ENCODE data around the gene ACTRT2. TPM values are rescaled to one million over a fixed set of nuclear protein-coding genes. Genes with fewer than 3 reads are reported as not detected.

ACTRT2 gene
- not detected in 2 replicates for total RNA-seq

DNA sequence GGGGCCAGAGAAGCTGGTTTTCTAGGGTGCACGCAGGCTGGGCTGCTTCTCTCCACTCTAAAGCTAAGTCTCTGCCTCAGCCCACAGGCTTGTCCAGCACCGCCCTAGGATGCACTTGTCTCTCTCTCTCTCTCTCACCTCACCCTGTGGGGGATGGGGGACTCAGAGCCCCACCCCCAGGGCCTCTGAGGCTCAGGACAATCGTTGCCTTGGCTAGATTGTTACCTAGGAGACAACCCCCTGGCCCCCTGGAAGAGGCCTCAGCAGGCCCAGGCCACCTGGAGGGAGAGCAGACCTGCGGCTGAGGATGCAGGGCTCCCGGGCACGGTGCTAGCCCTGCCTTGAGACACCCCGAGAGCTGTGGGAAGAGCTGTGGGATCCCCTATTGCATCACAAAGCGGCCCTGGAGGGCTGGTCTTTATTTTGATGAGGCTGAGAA is at the start of gene ACTRT2:
ACTRT2 (plus strand) TSS at position 235 of the 439 bp plus-strand sequence. CDS start 220 bp downstream, outside the sequence.
- no peak for DNase-seq (ENCODE audit: extremely low read depth, low read depth, low spot score)

- no peak for DNase-seq (ENCODE audit: extremely low read depth, low read depth, low spot score)
Measured at GRCh38 chr1:2971609-2972008, 49.7 kb upstream of the ACTRT2 start.

DNA sequence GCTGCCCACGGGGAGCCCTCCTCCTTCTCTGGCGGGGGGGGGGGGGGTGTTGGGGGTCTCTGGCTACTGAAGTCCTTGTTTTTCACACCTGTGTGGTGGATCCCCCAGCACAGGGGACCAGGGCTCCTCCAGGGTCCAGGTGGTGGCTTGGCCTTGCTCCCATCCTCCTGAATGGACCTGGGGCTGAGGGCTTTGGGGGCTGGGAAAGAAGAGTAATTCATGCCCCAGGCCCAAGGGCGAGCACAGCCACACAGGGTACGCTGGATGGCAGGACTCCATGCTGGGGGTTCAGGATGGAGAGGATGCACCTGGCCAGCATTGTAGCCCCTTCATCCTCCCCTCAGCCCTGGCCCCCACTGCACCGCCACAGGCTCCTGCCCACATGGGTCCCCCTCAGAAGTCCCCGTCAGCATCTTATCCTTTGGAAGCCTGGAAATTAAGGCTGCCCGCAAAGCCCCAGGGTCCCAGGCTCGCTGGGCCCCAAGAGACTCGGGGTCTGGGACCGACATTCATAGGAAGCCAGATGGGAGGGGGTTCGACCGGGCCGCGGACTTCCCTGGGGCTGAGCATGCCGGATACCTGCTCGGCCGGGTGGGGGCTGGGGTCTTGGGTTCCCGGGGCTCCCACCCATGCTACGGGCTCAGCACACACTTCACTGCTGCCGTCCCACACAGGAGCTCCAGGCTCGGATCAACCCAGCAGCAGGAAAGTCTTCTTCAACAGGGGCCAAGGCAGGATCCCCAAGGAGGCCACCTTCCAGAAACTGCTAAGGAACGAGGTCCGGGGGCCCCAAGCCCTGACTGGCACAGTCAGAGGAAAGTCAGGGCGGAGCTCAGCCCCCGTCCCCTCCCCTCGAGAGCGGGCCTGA is 49.0 kb upstream of the ACTRT2 start:
- no peak for DNase-seq (ENCODE audit: extremely low read depth, low read depth, low spot score)

DNA sequence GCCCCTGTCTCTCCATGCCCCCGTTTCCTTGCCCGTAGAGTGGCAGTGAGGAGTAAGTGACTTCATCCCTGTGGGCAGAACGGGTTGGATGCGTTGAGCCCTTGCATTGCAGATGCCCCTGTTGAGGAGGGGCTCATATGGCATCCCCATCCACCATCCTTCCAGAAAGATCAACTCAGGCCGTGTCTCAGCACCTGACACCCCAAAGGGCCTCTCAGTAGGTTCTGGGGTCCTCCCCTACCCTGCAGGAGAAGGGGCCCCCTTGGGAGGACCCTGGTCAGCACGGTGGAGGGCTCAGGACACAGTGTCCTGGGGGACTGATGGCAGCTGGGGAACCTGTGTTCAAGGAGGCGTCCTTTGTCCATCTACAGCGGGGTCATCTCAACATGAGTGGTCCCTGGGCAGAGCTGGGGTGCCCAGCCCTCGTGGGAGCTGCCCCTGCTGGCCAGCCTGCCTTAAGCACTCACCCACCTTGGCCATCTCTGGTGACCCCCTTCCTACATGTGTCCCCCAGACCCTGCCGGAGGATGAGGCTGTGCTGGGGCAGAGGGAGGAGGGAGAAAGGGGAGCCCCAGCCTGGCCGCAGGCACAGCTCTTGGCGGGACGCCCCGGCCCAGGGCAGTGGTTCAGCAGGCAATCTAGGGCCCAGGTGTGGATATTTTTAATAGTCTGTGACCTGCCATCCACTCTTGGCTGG is 48.2 kb upstream of the ACTRT2 start:
- DNase-seq (ENCODE audit: extremely low read depth, low read depth, low spot score): no peak

DNA sequence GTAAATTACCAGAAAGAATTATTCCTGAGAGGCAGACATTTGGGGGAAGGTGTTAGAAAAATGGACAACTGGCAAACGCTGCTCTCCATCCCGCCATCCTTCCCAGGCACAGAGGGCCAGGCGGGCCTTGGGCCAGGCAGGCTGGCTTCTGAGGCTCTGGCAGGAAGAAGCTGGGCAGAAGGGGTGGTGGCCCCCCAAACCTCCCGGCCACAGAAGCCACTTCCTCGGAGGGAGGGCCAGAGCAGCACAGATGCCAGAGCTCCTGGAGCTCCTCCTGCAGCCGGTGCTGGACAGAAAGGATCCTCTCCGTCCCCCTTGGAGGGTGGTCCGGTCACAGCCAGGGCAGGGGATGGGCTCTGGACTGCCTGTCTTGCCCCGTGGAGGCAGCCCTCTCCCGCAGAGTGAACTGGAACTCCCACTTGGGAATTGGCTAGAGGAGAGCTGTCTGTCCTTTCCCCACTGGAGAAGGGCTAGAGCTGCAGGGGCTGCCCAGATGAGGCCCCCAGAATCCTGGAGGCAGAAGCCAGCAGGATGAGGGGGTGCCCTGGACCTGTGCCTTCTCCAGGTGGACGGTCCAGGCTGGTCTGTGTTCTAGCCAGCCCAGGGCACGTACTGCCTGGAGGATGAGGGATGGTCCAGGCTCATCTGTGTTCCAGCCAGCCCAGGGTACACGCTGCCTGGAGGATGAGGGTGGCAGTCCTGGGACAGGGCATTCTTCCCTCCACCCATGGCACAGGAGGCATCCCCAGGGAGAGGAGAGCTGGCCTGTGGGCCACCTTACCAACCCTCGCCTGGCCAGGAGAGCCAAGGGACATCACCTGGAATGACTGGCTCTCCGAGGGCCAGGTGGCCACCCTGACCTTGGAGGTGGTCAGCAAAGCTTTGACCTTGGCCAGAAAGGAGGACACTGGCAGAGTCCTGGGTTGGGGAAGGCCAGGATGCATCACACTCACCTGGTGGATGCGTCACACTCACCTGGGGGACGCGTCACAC is 47.4 kb upstream of the ACTRT2 start:
- DNase-seq (ENCODE audit: extremely low read depth, low read depth, low spot score): no peak

DNA sequence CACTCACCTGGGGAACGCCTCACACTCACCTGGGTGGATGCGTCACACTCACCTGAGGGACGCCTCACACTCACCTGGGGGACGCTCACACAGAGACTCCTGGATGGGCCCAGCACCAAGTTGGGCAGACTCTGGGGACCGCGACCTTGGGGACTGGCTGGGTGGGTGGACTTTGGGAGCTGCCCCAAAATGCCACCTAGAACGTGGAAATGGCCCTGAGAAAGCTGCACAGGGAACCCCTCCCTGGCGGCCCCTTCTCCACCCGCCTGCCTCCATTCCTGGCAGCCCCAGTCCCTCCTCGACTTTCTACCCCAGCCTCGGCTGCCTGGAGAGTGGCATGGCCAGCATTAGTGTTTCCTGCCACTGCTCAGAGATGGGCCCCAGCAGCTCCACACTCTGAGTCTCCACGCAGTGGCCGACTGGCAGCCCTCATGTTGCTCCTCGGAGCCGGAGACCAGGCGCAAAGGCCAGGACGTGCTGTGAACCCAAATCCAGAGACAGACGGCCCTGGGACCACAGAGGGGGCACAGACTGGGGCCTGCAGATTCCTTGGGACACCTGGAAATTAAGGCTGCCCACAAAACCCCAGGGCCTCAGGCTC is 46.5 kb upstream of the ACTRT2 start:
- DNase-seq (ENCODE audit: extremely low read depth, low read depth, low spot score): no peak

GRCh38 chr1:2975466-2976179 is 45.6 kb upstream of the ACTRT2 start:
- no peak for DNase-seq (ENCODE audit: extremely low read depth, low read depth, low spot score)

DNA sequence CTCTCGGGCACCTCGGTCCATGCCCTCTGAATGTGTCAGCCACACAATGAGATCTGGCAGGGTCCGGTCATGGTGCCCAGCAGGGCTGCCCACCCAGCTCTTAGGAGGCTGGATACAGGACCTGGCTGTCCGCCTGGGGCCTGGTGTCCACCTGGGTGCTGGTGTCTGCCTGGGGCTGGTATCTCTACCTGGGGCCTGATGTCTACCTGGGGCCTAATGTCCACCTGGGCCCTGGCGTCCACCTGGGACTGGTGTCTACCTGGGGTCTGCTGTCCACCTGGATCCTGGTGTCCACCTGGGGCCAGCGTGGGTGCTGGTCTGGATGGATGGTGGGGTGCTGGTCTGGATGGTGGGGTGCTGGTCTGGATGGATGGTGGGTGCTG is 45.1 kb upstream of the ACTRT2 start:
- no peak for DNase-seq (ENCODE audit: extremely low read depth, low read depth, low spot score)

GRCh38 chr1:2977886-2978611 is 43.2 kb upstream of the ACTRT2 start:
- DNase-seq (ENCODE audit: extremely low read depth, low read depth, low spot score): no peak

GRCh38 chr1:2978691-2979190 is 42.5 kb upstream of the ACTRT2 start:
- no peak for DNase-seq (ENCODE audit: extremely low read depth, low read depth, low spot score)

DNA sequence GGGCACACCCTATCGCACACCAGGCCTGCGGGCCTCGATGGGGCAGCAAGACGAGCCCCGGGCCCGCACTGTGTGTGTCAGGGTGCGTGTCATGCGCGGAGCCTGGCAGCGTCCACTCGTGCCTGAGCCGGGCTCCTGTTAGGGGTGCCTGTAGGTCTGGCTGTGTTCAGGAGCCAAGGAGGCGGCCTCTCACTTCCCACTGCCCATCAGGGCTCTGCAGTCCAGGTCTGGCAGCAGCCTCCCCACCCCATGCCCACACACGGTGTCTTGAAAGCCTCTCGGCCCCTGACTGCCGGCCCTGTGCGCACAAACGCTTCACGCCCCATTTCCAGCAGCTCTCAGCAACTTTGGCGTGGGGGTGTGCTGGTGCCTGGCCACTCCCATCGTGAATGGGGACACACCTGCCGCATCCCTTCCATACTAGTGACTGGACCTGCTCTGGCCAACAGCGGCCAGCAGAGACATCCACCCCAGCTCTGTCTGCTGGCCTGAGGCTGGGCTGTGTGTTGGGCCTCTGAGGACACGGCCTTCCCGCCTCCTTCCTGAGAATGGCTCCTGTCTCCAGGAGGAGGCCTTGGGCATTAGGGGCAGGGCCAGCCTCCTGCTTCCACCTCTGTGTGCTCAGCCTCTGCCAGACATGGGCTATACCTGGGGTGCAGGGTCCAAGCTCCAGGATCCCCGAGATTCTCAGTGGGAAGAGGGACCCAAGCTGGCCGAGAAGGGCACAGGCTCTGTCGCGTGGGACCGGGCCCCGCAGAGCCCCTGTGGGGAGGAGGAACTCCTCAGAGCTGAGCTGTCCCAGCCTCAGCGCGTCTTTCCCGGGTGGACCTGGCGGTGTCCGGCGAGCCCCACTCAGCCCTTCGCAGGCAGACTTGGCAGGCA is 41.8 kb upstream of the ACTRT2 start:
- DNase-seq (ENCODE audit: extremely low read depth, low read depth, low spot score): no peak

GRCh38 chr1:2980073-2980791 is 41.0 kb upstream of the ACTRT2 start:
- DNase-seq (ENCODE audit: extremely low read depth, low read depth, low spot score): no peak

- no peak for DNase-seq (ENCODE audit: extremely low read depth, low read depth, low spot score)
Measured at GRCh38 chr1:2980849-2981248, 40.4 kb upstream of the ACTRT2 start.

DNA sequence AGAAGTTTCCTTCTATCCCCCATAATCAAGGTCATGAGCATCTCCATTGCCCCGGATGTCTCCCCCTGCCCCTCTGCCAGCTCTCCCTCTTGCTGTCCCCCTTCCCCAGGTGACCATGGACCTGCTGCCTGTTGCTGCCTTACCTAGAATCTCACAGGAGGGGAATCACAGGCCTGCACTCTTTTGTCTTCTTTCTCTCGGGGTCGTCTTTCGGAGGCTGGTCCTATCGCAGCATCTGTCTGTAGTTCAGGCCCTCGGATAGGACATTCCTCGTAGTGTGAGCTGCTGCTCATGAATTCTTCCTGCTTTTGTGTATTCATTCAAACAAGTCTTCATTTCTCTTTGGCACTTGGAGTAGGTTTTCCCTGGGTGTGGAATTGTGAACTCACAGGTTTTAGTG is 39.9 kb upstream of the ACTRT2 start:
- no peak for DNase-seq (ENCODE audit: extremely low read depth, low read depth, low spot score)

DNA sequence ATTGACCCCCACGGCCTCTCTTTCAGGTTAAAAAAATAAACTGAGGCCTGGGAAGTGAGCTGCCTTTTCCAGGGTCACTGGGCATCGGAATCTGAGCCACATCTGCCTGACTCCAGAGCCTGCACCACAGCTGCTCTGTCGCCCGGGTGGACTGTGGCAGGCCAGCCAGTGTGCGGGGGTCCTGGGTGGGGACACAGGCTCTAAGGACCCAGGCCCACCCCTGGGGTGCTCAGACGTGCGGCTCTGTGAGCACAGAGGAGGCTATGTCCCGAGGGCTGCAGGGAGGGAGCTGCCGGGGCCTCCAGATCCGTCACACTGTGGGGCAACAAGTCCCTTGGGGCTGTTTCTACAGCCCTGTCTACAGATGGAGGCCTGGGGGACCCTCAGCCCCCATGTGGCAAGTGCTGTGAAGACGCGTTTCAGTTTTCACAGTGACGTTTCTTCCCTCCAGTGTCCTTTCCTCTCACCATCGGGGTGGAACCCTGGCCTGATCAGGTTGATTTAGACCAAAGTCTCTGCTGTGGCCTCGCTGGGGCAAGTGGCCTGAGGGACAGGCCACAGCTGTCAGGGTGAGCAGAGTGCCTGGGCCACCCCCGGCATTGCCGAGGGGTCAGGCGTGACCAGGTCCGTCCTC is 39.2 kb upstream of the ACTRT2 start:
- DNase-seq (ENCODE audit: extremely low read depth, low read depth, low spot score): no peak

DNA sequence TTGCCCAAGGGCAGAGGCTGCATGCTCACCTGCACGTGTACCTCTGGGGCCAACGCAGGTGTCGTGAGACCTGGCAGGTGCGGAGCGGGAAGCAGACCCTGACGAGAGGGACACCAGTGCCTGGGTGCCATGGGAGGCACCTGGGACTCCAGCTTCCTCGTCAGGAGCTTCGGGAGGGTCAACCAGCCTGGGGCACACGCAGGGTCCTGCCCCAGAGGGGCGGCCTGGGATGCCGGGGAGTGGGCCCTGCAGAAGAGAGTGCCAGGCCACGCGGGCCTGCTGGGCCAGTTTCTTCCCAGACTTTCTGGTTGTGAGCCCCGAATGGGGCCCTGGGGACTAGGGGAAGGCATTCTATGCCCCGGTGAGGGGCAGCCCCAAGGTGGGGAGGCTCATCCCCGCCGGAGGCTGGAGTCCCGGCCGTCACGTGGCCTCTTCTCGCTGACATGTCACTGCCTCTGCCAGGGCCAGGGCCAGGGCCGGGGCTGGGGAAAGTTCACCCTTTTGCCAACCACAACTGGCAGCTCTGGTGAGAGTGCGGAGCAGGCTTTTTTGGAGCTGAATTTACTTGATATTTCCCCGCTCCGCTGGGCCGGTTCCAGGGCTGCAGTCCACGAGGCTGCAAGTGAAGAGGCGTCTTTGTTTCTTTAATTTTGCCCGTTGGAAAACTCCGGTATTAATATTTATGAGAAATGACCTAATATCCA is 38.5 kb upstream of the ACTRT2 start:
- no peak for DNase-seq (ENCODE audit: extremely low read depth, low read depth, low spot score)

Measured in glomerular endothelial cell (primary cell).